IMR-90 (cell line): ENCODE results near the gene KLF13.

Experiments
- POLR2A ChIP-seq: IDR thresholded peaks from 2 replicates; pipeline ENCODE4 v1.6.1; 2012; ENCODE audit warnings: mild to moderate bottlenecking, low read depth, low read length
- TF ChIP-seq, protein P1 (sequence below): conservative IDR thresholded peaks from 2 replicates; pipeline ENCODE4 v1.5.1; 2012; ENCODE audit warnings: mild to moderate bottlenecking, low read depth, low read length, improper control_type of control experiment

DNA sequence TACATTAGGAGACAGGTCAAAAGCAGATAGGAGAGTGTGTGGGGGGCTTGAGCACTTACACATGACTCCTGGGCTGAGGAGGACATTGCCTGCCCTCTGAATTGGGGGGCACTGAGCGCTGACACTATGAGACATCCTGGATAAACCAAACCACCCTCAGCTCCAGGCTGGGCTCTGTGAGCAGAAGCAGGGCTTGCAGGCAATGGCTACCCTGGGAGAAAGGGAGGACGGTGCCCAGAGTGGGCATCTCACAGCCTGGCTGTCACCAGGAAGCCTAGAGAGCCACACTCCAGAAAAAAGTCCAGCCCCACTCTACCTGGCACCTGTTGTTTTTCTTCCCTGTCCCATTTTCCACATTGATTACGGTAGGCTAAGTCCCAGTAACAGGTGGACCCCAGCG lies 8.2 kb upstream of the KLF13 start:
- TF ChIP-seq, protein P1, sequence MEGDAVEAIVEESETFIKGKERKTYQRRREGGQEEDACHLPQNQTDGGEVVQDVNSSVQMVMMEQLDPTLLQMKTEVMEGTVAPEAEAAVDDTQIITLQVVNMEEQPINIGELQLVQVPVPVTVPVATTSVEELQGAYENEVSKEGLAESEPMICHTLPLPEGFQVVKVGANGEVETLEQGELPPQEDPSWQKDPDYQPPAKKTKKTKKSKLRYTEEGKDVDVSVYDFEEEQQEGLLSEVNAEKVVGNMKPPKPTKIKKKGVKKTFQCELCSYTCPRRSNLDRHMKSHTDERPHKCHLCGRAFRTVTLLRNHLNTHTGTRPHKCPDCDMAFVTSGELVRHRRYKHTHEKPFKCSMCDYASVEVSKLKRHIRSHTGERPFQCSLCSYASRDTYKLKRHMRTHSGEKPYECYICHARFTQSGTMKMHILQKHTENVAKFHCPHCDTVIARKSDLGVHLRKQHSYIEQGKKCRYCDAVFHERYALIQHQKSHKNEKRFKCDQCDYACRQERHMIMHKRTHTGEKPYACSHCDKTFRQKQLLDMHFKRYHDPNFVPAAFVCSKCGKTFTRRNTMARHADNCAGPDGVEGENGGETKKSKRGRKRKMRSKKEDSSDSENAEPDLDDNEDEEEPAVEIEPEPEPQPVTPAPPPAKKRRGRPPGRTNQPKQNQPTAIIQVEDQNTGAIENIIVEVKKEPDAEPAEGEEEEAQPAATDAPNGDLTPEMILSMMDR: no peak
- no peak for TF ChIP-seq POLR2A
